ENCODE measurements around the gene EPHA3.

Gene EPHA3

DNA sequence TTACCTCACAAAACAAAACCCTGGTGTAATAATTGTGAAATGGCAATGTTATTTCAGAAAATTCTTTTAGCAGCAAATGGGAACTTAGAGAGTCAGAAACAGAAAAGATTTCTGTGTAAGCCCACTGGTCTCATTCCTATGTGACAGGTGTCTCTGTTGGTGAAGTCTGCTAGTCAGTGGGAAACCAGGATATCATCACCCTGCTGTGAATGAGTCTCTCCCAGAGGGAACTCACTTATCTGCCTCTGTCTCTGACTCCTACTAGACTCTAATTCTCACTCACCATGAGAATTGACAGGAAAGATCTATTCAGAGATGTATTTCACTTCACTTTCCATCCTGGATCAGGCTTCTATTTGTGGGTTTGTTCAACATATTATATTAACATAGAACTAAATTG, 266.0 kb downstream of the EPHA3 start:
- ATAC-seq = no peak
- TF ChIP-seq ZC3H10 (CRISPR knock-in tag; IDR thresholded peaks at IDR 0.05) (no peak), ZNF8 (CRISPR knock-in tag; IDR thresholded peaks at IDR 0.05) (no peak), GLIS3 (CRISPR knock-in tag; IDR thresholded peaks at IDR 0.05) (no peak), ARNTL (CRISPR knock-in tag; IDR thresholded peaks at IDR 0.05; ENCODE audit: borderline replicate concordance, low read depth) (no peak), PPARA (CRISPR knock-in tag; IDR thresholded peaks at IDR 0.05; ENCODE audit: borderline replicate concordance) (no peak), ZNF70 (CRISPR knock-in tag; IDR thresholded peaks at IDR 0.05) (no peak), ESRRG (CRISPR knock-in tag; IDR thresholded peaks at IDR 0.05) (no peak), SNAI2 (CRISPR knock-in tag; IDR thresholded peaks at IDR 0.05) (no peak), TOX (CRISPR knock-in tag; IDR thresholded peaks at IDR 0.05; ENCODE audit: borderline replicate concordance) (no peak), ZFP3 (CRISPR knock-in tag; IDR thresholded peaks at IDR 0.05) (no peak), TCF4 (CRISPR knock-in tag; IDR thresholded peaks at IDR 0.05; ENCODE audit: borderline replicate concordance) (no peak), ZNF565 (CRISPR knock-in tag; conservative IDR thresholded peaks at IDR 0.05; ENCODE audit: low read depth) (no peak)
- TF ChIP-seq, protein P1, sequence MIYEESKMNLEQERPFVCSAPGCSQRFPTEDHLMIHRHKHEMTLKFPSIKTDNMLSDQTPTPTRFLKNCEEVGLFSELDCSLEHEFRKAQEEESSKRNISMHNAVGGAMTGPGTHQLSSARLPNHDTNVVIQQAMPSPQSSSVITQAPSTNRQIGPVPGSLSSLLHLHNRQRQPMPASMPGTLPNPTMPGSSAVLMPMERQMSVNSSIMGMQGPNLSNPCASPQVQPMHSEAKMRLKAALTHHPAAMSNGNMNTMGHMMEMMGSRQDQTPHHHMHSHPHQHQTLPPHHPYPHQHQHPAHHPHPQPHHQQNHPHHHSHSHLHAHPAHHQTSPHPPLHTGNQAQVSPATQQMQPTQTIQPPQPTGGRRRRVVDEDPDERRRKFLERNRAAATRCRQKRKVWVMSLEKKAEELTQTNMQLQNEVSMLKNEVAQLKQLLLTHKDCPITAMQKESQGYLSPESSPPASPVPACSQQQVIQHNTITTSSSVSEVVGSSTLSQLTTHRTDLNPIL (CRISPR knock-in tag; IDR thresholded peaks at IDR 0.05; ENCODE audit: low read depth) = no peak
- TF ChIP-seq, protein P2, sequence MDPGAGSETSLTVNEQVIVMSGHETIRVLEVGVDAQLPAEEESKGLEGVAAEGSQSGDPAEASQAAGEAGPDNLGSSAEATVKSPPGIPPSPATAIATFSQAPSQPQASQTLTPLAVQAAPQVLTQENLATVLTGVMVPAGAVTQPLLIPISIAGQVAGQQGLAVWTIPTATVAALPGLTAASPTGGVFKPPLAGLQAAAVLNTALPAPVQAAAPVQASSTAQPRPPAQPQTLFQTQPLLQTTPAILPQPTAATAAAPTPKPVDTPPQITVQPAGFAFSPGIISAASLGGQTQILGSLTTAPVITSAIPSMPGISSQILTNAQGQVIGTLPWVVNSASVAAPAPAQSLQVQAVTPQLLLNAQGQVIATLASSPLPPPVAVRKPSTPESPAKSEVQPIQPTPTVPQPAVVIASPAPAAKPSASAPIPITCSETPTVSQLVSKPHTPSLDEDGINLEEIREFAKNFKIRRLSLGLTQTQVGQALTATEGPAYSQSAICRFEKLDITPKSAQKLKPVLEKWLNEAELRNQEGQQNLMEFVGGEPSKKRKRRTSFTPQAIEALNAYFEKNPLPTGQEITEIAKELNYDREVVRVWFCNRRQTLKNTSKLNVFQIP (CRISPR knock-in tag; IDR thresholded peaks at IDR 0.05; ENCODE audit: borderline replicate concordance, low read depth) = no peak
- TF ChIP-seq, protein P3, sequence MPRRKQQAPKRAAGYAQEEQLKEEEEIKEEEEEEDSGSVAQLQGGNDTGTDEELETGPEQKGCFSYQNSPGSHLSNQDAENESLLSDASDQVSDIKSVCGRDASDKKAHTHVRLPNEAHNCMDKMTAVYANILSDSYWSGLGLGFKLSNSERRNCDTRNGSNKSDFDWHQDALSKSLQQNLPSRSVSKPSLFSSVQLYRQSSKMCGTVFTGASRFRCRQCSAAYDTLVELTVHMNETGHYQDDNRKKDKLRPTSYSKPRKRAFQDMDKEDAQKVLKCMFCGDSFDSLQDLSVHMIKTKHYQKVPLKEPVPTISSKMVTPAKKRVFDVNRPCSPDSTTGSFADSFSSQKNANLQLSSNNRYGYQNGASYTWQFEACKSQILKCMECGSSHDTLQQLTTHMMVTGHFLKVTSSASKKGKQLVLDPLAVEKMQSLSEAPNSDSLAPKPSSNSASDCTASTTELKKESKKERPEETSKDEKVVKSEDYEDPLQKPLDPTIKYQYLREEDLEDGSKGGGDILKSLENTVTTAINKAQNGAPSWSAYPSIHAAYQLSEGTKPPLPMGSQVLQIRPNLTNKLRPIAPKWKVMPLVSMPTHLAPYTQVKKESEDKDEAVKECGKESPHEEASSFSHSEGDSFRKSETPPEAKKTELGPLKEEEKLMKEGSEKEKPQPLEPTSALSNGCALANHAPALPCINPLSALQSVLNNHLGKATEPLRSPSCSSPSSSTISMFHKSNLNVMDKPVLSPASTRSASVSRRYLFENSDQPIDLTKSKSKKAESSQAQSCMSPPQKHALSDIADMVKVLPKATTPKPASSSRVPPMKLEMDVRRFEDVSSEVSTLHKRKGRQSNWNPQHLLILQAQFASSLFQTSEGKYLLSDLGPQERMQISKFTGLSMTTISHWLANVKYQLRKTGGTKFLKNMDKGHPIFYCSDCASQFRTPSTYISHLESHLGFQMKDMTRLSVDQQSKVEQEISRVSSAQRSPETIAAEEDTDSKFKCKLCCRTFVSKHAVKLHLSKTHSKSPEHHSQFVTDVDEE (CRISPR knock-in tag; IDR thresholded peaks at IDR 0.05) = no peak
- TF ChIP-seq, protein P4, sequence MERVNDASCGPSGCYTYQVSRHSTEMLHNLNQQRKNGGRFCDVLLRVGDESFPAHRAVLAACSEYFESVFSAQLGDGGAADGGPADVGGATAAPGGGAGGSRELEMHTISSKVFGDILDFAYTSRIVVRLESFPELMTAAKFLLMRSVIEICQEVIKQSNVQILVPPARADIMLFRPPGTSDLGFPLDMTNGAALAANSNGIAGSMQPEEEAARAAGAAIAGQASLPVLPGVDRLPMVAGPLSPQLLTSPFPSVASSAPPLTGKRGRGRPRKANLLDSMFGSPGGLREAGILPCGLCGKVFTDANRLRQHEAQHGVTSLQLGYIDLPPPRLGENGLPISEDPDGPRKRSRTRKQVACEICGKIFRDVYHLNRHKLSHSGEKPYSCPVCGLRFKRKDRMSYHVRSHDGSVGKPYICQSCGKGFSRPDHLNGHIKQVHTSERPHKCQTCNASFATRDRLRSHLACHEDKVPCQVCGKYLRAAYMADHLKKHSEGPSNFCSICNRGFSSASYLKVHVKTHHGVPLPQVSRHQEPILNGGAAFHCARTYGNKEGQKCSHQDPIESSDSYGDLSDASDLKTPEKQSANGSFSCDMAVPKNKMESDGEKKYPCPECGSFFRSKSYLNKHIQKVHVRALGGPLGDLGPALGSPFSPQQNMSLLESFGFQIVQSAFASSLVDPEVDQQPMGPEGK (CRISPR knock-in tag; IDR thresholded peaks at IDR 0.05; ENCODE audit: borderline replicate concordance) = no peak

DNA sequence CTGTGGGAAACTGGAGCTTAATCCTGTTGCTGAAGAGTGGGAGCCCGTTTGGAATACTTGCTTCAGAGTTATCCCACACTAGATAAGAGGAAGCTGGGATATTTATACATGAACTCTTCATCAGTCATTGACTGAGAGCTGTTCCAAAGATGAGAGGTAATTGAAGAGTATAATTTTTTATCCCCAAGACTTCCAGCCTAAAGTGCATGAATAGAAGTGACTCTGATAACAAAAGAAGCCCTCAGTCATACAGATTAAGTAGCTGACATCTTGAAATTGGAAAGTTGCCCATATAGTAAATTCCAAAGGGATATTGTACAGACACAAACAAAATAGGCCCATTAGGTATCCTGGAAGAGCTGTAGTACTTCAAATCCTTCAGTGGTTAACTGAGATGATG, 268.0 kb downstream of the EPHA3 start:
- TF ChIP-seq, protein P2 (CRISPR knock-in tag; IDR thresholded peaks at IDR 0.05; ENCODE audit: borderline replicate concordance, low read depth) = no peak
- no peak for TF ChIP-seq ESRRG (CRISPR knock-in tag; IDR thresholded peaks at IDR 0.05)
- TF ChIP-seq, protein P1 (CRISPR knock-in tag; IDR thresholded peaks at IDR 0.05; ENCODE audit: low read depth) = no peak
- TF ChIP-seq ARNTL (CRISPR knock-in tag; IDR thresholded peaks at IDR 0.05; ENCODE audit: borderline replicate concordance, low read depth) = no peak
- TF ChIP-seq GLIS3 (CRISPR knock-in tag; IDR thresholded peaks at IDR 0.05) = no peak
- no peak for TF ChIP-seq ZNF8 (CRISPR knock-in tag; IDR thresholded peaks at IDR 0.05)
- no peak for TF ChIP-seq PPARA (CRISPR knock-in tag; IDR thresholded peaks at IDR 0.05; ENCODE audit: borderline replicate concordance)
- TF ChIP-seq, protein P3 (CRISPR knock-in tag; IDR thresholded peaks at IDR 0.05) = no peak
- TF ChIP-seq ZFP30 (CRISPR knock-in tag; IDR thresholded peaks at IDR 0.05) = no peak
- no peak for TF ChIP-seq SNAI2 (CRISPR knock-in tag; IDR thresholded peaks at IDR 0.05)
- TF ChIP-seq ISL1 (CRISPR knock-in tag; IDR thresholded peaks at IDR 0.05) = no peak
- TF ChIP-seq CSDC2 (CRISPR knock-in tag; IDR thresholded peaks at IDR 0.05) = no peak
- TF ChIP-seq, protein P5, sequence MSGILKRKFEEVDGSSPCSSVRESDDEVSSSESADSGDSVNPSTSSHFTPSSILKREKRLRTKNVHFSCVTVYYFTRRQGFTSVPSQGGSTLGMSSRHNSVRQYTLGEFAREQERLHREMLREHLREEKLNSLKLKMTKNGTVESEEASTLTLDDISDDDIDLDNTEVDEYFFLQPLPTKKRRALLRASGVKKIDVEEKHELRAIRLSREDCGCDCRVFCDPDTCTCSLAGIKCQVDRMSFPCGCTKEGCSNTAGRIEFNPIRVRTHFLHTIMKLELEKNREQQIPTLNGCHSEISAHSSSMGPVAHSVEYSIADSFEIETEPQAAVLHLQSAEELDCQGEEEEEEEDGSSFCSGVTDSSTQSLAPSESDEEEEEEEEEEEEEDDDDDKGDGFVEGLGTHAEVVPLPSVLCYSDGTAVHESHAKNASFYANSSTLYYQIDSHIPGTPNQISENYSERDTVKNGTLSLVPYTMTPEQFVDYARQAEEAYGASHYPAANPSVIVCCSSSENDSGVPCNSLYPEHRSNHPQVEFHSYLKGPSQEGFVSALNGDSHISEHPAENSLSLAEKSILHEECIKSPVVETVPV (CRISPR knock-in tag; IDR thresholded peaks at IDR 0.05) = no peak
- ATAC-seq = no peak
